SK-N-SH (cell line): ENCODE measurements around the gene AUP1. TPM values are rescaled to one million over a fixed set of nuclear protein-coding genes. Genes with fewer than 3 reads are reported as not detected.

ENCODE experiments used
- CTCF ChIA-PET: fragments of 300-600, 350-600 bp; formaldehyde crosslinking; extraction: SDS; loops from one replicate; lab custom pipeline; 2021; lab: Yijun Ruan, JAX
- POLR2A ChIA-PET: fragments of 350-600 bp; sonication (Branson Sonifier 250); formaldehyde crosslinking; extraction: SDS; loops from one replicate; lab custom pipeline; 2020; ENCODE audit warnings: antibody characterized with exemption, inconsistent platforms; lab: Yijun Ruan, JAX
- DNase-seq: peaks from one replicate; pipeline ENCODE4 v3.0.0; 2012
- H2AFZ ChIP-seq: fragments of 200-600 bp; sonication (generic); 2 replicates; pipeline ENCODE4 v1.8.1; 2016; ENCODE audit warnings: antibody characterized with exemption, mild to moderate bottlenecking, low read depth
- H3F3A ChIP-seq: fragments of 200-600 bp; sonication (generic); replicated peaks from 2 replicates; pipeline ENCODE3; 2016; ENCODE audit warnings: antibody characterized with exemption, mild to moderate bottlenecking; ENCODE audit not compliant: insufficient read depth
- H3K27ac ChIP-seq, 2 experiments: fragments of 200-500 bp in 1 of 2; fragments of 200-600 bp in 1 of 2; sonication (Bioruptor generic) in 1 of 2; sonication (generic), shearing (Covaris generic) in 1 of 2; 2 replicates each; pipeline versions ENCODE4 v1.5.1 to v1.6.1; 2014 to 2016; ENCODE audit warnings: low read depth in 2 of 2, inconsistent platforms in 1 of 2, low read length in 1 of 2, mild to moderate bottlenecking in 1 of 2, mixed read lengths in 1 of 2
- H3K27me3 ChIP-seq: fragments of 200-600 bp; sonication (generic), shearing (Covaris generic); 2 replicates; pipeline ENCODE4 v1.6.1; 2016; ENCODE audit warnings: mixed run types; ENCODE audit not compliant: insufficient read depth
- H3K36me3 ChIP-seq, 2 experiments: fragments of 200-500 bp in 1 of 2; fragments of 200-600 bp in 1 of 2; sonication (Bioruptor generic) in 1 of 2; sonication (generic) in 1 of 2; replicated peaks in 1 of 2; 2 replicates each; pipeline versions ENCODE3 to v1.5.1; 2014 to 2016; ENCODE audit warnings: low read length in 1 of 2, mild to moderate bottlenecking in 1 of 2; ENCODE audit not compliant: insufficient read depth in 2 of 2, control insufficient read depth in 1 of 2
- H3K4me1 ChIP-seq, 2 experiments: fragments of 200-500 bp in 1 of 2; fragments of 200-600 bp in 1 of 2; sonication (Bioruptor generic) in 1 of 2; sonication (generic), shearing (Covaris generic) in 1 of 2; 2 replicates each; pipeline versions ENCODE4 v1.5.1 to v1.6.1; 2014 to 2016; ENCODE audit warnings: low read depth in 1 of 2, low read length in 1 of 2, mixed run types in 1 of 2; ENCODE audit not compliant: insufficient read depth in 2 of 2, control insufficient read depth in 1 of 2
- H3K4me2 ChIP-seq: fragments of 200-600 bp; sonication (generic), shearing (Covaris generic); 2 replicates; pipeline ENCODE4 v1.6.1; 2017; ENCODE audit warnings: mixed run types
- H3K4me3 ChIP-seq, 2 experiments: fragments of 200-500 bp in 1 of 2; fragments of 200-600 bp in 1 of 2; sonication (Bioruptor generic) in 1 of 2; sonication (generic), shearing (Covaris generic) in 1 of 2; 2 replicates each; pipeline versions ENCODE4 v1.5.1 to v1.8.1; 2014 to 2016; ENCODE audit warnings: low read depth in 2 of 2, inconsistent platforms in 1 of 2, low read length in 1 of 2, mild to moderate bottlenecking in 1 of 2, mixed read lengths in 1 of 2, moderate library complexity in 1 of 2
- H3K79me2 ChIP-seq: fragments of 200-600 bp; sonication (generic); 2 replicates; pipeline ENCODE4 v1.8.1; 2017; ENCODE audit warnings: mild to moderate bottlenecking; ENCODE audit not compliant: insufficient read depth
- H3K9ac ChIP-seq: fragments of 200-600 bp; sonication (generic); 2 replicates; pipeline ENCODE4 v1.6.1; 2017; ENCODE audit warnings: mixed run types
- H3K9me2 ChIP-seq: fragments of 200-600 bp; sonication (generic); 2 replicates; pipeline ENCODE4 v1.6.1; 2017; ENCODE audit warnings: mixed run types
- H3K9me3 ChIP-seq: fragments of 200-600 bp; sonication (generic); 2 replicates; pipeline ENCODE4 v1.6.1; 2017; ENCODE audit warnings: mixed run types, mild to moderate bottlenecking, moderate library complexity
- H4K20me1 ChIP-seq: fragments of 200-600 bp; sonication (generic); 2 replicates; pipeline ENCODE4 v1.6.1; 2017; ENCODE audit warnings: mild to moderate bottlenecking, mixed run types; ENCODE audit not compliant: insufficient read depth
- CHD2 ChIP-seq: fragments of 150-350 bp; IDR thresholded peaks from 2 replicates; pipeline ENCODE4 v1.6.1; 2018; ENCODE audit warnings: low read length; ENCODE audit not compliant: partially characterized antibody
- EZH2phosphoT487 ChIP-seq: fragments of 200-600 bp; sonication (generic); IDR thresholded peaks from 2 replicates; pipeline ENCODE4 v1.6.1; 2017; ENCODE audit warnings: low read depth, mixed run types, mild to moderate bottlenecking, antibody characterized with exemption, moderate library complexity, borderline replicate concordance
- FOXJ3 ChIP-seq: sonication (generic); formaldehyde crosslinking; IDR thresholded peaks from 2 replicates; pipeline ENCODE4 v1.5.1; 2020; ENCODE audit warnings: mild to moderate bottlenecking, missing genetic modification reagents
- FOXM1 ChIP-seq: IDR thresholded peaks from 2 replicates; pipeline ENCODE4 v1.4.0; 2012; ENCODE audit warnings: low read depth, mild to moderate bottlenecking
- GABPA ChIP-seq: IDR thresholded peaks from 2 replicates; pipeline ENCODE4 v1.4.0; 2012; ENCODE audit warnings: low read depth, mild to moderate bottlenecking
- GATA2 ChIP-seq: sonication (generic); formaldehyde crosslinking; IDR thresholded peaks from 2 replicates; pipeline ENCODE4 v1.5.0; 2020; ENCODE audit warnings: mild to moderate bottlenecking, missing genetic modification reagents
- MEF2A ChIP-seq: IDR thresholded peaks from 2 replicates; pipeline ENCODE4 v1.4.0; 2012; ENCODE audit warnings: low read depth, borderline replicate concordance
- NFIC ChIP-seq: IDR thresholded peaks from 2 replicates; pipeline ENCODE4 v1.4.0; 2012; ENCODE audit warnings: borderline replicate concordance
- RFX5 ChIP-seq: IDR thresholded peaks from 2 replicates; pipeline ENCODE4 v1.6.1; 2012; ENCODE audit warnings: mild to moderate bottlenecking, improper control_type of control experiment, low read length
- SMC3 ChIP-seq: IDR thresholded peaks from 2 replicates; pipeline ENCODE4 v1.6.1; 2012; ENCODE audit warnings: low read depth, low read length, improper control_type of control experiment
- TAF1 ChIP-seq: IDR thresholded peaks from 2 replicates; pipeline ENCODE4 v1.6.1; 2012; ENCODE audit warnings: low read depth, mild to moderate bottlenecking, low read length, moderate library complexity, borderline replicate concordance
- WGBS: methylation state at CpG from one replicate; pipeline ENCODE4 v1.1.6; 2017; ENCODE audit warnings: low lambda C conversion rate; 5-methylcytosine and 5-hydroxymethylcytosine counted together
- polyA plus RNA-seq, 3 experiments: library from polyadenylated mRNA; depleted of rRNA; stranded (reverse); fragments of >200 nt; gene quantifications; 2 replicates each; pipeline ENCODE4 v1.2.3, GENCODE V29; 2012
- TF ChIP-seq, protein P1 (sequence below): IDR thresholded peaks from 2 replicates; pipeline ENCODE4 v1.4.0; 2012; ENCODE audit warnings: low read depth
- TF ChIP-seq, protein P2 (sequence below): IDR thresholded peaks from 2 replicates; pipeline ENCODE4 v1.6.1; 2012; ENCODE audit warnings: mild to moderate bottlenecking, low read depth, low read length, moderate library complexity
- TF ChIP-seq, protein P3 (sequence below): IDR thresholded peaks from 2 replicates; pipeline ENCODE4 v1.4.0; 2012; ENCODE audit warnings: low read depth, borderline replicate concordance
- TF ChIP-seq, protein P4 (sequence below): IDR thresholded peaks from 2 replicates; pipeline ENCODE4; 2012
- TF ChIP-seq, protein P5 (sequence below): fragments of 150-350 bp; IDR thresholded peaks from 2 replicates; pipeline ENCODE4 v1.6.1; 2017; ENCODE audit warnings: antibody characterized with exemption, low read length, low read depth, borderline replicate concordance

The AUP1 gene
- polyA plus RNA-seq, 1 of the 3 experiments (the other 2 are of a cell fraction), result 118 TPM

DNA sequence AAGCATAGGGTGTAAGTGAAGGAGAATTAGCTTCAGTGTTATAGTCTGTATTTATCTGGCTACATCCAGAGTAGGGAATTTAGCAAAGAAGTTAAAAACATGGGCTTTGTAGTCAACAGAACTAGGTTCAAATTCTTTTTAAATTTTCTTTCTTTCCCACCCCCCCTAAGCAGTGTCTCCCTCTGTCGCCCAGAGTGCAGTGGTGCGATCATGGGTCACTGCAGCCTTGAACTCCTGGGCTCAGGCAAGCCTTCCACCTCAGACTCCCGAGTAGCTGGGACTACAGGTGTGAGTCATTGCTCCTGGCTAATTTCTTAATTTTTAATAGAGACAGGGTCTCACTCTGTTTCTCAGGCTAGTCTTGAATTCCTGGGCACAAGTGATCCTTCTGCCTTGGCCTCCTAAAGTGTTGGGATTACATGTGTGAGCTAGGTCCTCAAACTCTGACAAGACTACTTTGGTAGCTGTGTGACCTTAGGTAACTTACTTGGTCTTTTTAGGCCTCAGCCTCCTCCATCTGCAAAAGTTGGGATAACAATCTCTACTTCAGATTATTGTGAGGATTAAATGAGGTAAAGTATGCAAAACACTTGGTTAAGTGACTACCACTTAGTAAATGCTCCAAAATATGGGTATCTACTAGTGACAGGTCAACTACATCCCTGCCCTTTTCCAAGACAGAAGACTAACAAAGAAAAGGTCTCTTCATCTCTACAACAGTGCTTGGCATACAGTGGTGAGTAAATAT is 42.8 kb upstream of the AUP1 start (continued):
- TF ChIP-seq, protein P1, sequence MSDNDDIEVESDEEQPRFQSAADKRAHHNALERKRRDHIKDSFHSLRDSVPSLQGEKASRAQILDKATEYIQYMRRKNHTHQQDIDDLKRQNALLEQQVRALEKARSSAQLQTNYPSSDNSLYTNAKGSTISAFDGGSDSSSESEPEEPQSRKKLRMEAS, result no peak

DNA sequence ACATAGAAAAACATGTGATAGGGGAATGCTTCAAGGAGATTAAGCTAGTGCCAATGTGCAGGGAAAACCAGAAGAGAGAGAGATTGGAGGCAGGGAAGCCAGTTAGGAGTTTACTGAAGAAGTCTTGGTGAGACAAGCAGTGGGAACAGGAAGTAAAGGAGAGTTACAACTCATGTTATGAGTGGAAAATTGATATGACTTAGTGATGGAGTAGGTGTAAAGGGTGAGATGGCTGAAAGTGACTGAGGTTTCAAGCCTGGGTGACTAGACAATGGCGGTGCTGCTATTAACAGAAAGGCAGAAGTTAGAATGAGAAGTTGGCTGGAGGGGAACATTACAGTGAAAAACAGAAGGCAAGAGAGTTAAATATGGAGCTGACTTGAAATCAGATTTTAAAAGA is 41.6 kb upstream of the AUP1 start:
- H3K9me3 ChIP-seq, result no peaks in the 10 kb centered on the region
- H2AFZ ChIP-seq, result no peak overlapping the region
- 94% methylated on average over 1 of the region's 1 CpG for WGBS
- POLR2A ChIA-PET, result no interaction called here
- H3K36me3 ChIP-seq, result no peaks in the 10 kb centered on the region
- H3K4me2 ChIP-seq, result no peak overlapping the region
- H3K9ac ChIP-seq, result no peak overlapping the region
- no peak overlapping the region for H3K4me3 ChIP-seq
- H3K27ac ChIP-seq, result no peak overlapping the region
- no peaks in the 10 kb centered on the region for H3K79me2 ChIP-seq
- H4K20me1 ChIP-seq, result no peaks in the 10 kb centered on the region
- TF ChIP-seq CHD2 (no peak), EZH2phosphoT487 (no peak), TAF1 (no peak), GABPA (no peak), NFIC (no peak), MEF2A (no peak), GATA2 (CRISPR knock-in tag) (no peak), FOXJ3 (no peak), RFX5 (no peak), FOXM1 (no peak), SMC3 (no peak)
- TF ChIP-seq, protein P1, result no peak
- TF ChIP-seq, protein P2, sequence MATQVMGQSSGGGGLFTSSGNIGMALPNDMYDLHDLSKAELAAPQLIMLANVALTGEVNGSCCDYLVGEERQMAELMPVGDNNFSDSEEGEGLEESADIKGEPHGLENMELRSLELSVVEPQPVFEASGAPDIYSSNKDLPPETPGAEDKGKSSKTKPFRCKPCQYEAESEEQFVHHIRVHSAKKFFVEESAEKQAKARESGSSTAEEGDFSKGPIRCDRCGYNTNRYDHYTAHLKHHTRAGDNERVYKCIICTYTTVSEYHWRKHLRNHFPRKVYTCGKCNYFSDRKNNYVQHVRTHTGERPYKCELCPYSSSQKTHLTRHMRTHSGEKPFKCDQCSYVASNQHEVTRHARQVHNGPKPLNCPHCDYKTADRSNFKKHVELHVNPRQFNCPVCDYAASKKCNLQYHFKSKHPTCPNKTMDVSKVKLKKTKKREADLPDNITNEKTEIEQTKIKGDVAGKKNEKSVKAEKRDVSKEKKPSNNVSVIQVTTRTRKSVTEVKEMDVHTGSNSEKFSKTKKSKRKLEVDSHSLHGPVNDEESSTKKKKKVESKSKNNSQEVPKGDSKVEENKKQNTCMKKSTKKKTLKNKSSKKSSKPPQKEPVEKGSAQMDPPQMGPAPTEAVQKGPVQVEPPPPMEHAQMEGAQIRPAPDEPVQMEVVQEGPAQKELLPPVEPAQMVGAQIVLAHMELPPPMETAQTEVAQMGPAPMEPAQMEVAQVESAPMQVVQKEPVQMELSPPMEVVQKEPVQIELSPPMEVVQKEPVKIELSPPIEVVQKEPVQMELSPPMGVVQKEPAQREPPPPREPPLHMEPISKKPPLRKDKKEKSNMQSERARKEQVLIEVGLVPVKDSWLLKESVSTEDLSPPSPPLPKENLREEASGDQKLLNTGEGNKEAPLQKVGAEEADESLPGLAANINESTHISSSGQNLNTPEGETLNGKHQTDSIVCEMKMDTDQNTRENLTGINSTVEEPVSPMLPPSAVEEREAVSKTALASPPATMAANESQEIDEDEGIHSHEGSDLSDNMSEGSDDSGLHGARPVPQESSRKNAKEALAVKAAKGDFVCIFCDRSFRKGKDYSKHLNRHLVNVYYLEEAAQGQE, result no peak
- TF ChIP-seq, protein P3, sequence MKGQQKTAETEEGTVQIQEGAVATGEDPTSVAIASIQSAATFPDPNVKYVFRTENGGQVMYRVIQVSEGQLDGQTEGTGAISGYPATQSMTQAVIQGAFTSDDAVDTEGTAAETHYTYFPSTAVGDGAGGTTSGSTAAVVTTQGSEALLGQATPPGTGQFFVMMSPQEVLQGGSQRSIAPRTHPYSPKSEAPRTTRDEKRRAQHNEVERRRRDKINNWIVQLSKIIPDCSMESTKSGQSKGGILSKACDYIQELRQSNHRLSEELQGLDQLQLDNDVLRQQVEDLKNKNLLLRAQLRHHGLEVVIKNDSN, result no peak
- TF ChIP-seq, protein P4, sequence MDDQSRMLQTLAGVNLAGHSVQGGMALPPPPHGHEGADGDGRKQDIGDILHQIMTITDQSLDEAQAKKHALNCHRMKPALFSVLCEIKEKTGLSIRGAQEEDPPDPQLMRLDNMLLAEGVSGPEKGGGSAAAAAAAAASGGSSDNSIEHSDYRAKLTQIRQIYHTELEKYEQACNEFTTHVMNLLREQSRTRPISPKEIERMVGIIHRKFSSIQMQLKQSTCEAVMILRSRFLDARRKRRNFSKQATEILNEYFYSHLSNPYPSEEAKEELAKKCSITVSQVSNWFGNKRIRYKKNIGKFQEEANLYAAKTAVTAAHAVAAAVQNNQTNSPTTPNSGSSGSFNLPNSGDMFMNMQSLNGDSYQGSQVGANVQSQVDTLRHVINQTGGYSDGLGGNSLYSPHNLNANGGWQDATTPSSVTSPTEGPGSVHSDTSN, result no peak
- TF ChIP-seq, protein P5, sequence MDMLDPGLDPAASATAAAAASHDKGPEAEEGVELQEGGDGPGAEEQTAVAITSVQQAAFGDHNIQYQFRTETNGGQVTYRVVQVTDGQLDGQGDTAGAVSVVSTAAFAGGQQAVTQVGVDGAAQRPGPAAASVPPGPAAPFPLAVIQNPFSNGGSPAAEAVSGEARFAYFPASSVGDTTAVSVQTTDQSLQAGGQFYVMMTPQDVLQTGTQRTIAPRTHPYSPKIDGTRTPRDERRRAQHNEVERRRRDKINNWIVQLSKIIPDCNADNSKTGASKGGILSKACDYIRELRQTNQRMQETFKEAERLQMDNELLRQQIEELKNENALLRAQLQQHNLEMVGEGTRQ, result no peak
- no peaks in the 10 kb centered on the region for H3K27me3 ChIP-seq
- CTCF ChIA-PET, result interaction anchor here (1.0 to 1.1 kb wide), 2 partner anchors 18 to 27 kb away, joined by 3 read pairs; no protein-coding TSS in a partner anchor
- no peaks in the 10 kb centered on the region for H3K9me2 ChIP-seq
- peaks cover 5 to 28% of the 10 kb centered on the region in 2 experiments; a peak in 3 of 4 replicates for H3K4me1 ChIP-seq
- no peak for DNase-seq
- peaks cover 56% of the 10 kb centered on the region for H3F3A ChIP-seq
